Stomach (tissue), 4 donors: ENCODE data around the gene KIAA1217.

Source experiments
- POLR2AphosphoS5 ChIP-seq, 3 donors: sonication (generic); formaldehyde crosslinking; IDR thresholded peaks; one replicate each; pipeline ENCODE4 v1.6.1; 2016; ENCODE audit warnings: antibody characterized with exemption in 3 of 3
- TF ChIP-seq, protein P1 (sequence below), 7 experiments: fragments of 450-650 bp in 4 of 7; fragments of 200-600 bp in 3 of 7; sonication (generic) in 3 of 7; IDR thresholded peaks; one replicate each; pipeline ENCODE4 v1.5.1; 2016 to 2019; ENCODE audit warnings: antibody characterized with exemption in 7 of 7, control low read depth in 2 of 7, mild to moderate bottlenecking in 1 of 7

DNA sequence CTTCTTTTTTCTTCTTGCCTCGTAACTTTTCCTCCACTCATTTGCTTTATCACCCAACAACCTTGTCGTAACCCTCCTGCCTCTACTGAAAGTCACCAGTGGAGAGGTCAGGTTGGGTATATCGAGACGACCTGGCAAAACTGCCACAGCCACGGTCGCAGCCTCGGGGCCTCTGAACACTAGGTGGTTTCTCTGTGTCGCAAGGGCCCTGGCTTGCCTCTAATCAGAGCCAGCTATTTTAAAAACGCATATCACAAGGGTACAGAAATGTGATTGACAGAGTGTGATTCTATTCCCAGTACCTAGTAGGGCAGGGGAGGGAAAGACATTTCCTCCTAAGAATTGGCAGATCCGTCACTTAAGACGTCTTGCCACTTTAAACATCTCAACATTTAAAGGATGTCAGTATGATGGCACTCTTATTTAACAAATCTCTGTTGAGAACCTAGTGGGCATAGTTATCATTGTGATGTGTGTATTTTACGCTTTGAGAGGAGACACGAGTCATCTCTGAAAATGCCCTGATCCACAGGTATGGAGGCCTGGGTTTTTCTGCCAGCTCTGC is 317.2 kb downstream of the KIAA1217 start:
- TF ChIP-seq, protein P1, sequence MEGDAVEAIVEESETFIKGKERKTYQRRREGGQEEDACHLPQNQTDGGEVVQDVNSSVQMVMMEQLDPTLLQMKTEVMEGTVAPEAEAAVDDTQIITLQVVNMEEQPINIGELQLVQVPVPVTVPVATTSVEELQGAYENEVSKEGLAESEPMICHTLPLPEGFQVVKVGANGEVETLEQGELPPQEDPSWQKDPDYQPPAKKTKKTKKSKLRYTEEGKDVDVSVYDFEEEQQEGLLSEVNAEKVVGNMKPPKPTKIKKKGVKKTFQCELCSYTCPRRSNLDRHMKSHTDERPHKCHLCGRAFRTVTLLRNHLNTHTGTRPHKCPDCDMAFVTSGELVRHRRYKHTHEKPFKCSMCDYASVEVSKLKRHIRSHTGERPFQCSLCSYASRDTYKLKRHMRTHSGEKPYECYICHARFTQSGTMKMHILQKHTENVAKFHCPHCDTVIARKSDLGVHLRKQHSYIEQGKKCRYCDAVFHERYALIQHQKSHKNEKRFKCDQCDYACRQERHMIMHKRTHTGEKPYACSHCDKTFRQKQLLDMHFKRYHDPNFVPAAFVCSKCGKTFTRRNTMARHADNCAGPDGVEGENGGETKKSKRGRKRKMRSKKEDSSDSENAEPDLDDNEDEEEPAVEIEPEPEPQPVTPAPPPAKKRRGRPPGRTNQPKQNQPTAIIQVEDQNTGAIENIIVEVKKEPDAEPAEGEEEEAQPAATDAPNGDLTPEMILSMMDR (IDR thresholded peaks at IDR 0.05): no peak
- TF ChIP-seq POLR2AphosphoS5 (IDR thresholded peaks at IDR 0.05): no peak
